Hepatocyte (in vitro differentiated cells): ENCODE measurements around the gene ACE. TPM values are rescaled to one million over a fixed set of nuclear protein-coding genes. Genes with fewer than 3 reads are reported as not detected.

ENCODE experiments used
- DNase-seq: peaks from one replicate; pipeline ENCODE4 v3.0.0-alpha.2; 2016; ENCODE audit warnings: low spot score
- H2AFZ ChIP-seq: fragments of 200-600 bp; sonication (generic); 2 replicates; pipeline ENCODE4 v1.6.0; 2016; ENCODE audit warnings: antibody characterized with exemption, mild to moderate bottlenecking
- H3K27ac ChIP-seq: fragments of 200-600 bp; sonication (generic); 2 replicates; pipeline ENCODE4 v1.5.1; 2016; ENCODE audit warnings: mild to moderate bottlenecking
- H3K27me3 ChIP-seq: fragments of 200-600 bp; sonication (generic); 2 replicates; pipeline ENCODE4 v1.6.1; 2016
- H3K36me3 ChIP-seq: fragments of 200-600 bp; sonication (generic); replicated peaks from 2 replicates; pipeline ENCODE4 v1.5.1; 2016; ENCODE audit warnings: low read depth; ENCODE audit not compliant: insufficient read depth
- H3K4me1 ChIP-seq: fragments of 200-600 bp; sonication (generic); 2 replicates; pipeline ENCODE4 v1.5.1; 2016; ENCODE audit warnings: mild to moderate bottlenecking, moderate library complexity; ENCODE audit not compliant: insufficient read depth
- H3K4me2 ChIP-seq: fragments of 200-600 bp; sonication (generic); 2 replicates; pipeline ENCODE4 v1.6.0; 2016
- H3K4me3 ChIP-seq: fragments of 200-600 bp; sonication (generic); 2 replicates; pipeline ENCODE4 v1.5.1; 2016; ENCODE audit warnings: mild to moderate bottlenecking
- H3K79me2 ChIP-seq: fragments of 200-600 bp; sonication (generic); 2 replicates; pipeline ENCODE4 v1.6.0; 2017; ENCODE audit warnings: mild to moderate bottlenecking
- H3K9me2 ChIP-seq: fragments of 200-600 bp; sonication (generic); replicated peaks from 2 replicates; pipeline ENCODE4 v1.6.0; 2017; ENCODE audit warnings: mild to moderate bottlenecking; ENCODE audit not compliant: insufficient read depth
- H3K9me3 ChIP-seq: fragments of 200-600 bp; sonication (generic); 2 replicates; pipeline ENCODE4 v1.5.1; 2016; ENCODE audit warnings: low read depth, mild to moderate bottlenecking
- H4K20me1 ChIP-seq: fragments of 200-600 bp; sonication (generic); 2 replicates; pipeline ENCODE4 v1.6.0; 2016; ENCODE audit warnings: mild to moderate bottlenecking; ENCODE audit not compliant: insufficient read depth, poor library complexity, severe bottlenecking
- EZH2 ChIP-seq: fragments of 200-600 bp; sonication (generic); IDR thresholded peaks from 2 replicates; pipeline ENCODE4 v1.6.1; 2016; ENCODE audit warnings: antibody characterized with exemption, mild to moderate bottlenecking, borderline replicate concordance
- EZH2phosphoT487 ChIP-seq: fragments of 200-600 bp; sonication (generic); IDR thresholded peaks from one replicate; pipeline ENCODE4 v1.6.1; 2018; ENCODE audit warnings: antibody characterized with exemption, mild to moderate bottlenecking, low read depth, moderate library complexity; ENCODE audit not compliant: unreplicated experiment, severe bottlenecking
- WGBS: methylation state at CpG from one replicate; pipeline ENCODE4 v1.1.6; 2016; ENCODE audit warnings: low lambda C conversion rate; ENCODE audit errors: missing lambda C conversion rate; 5-methylcytosine and 5-hydroxymethylcytosine counted together
- polyA plus RNA-seq: library from polyadenylated mRNA; unstranded; fragments of >200 nt; fragmentation: Nextera tagmentation; extraction: Ambion mirVana; gene quantifications from 2 replicates; pipeline ENCODE4 v1.2.1, GENCODE V29; 2016
- total RNA-seq: library from RNA; depleted of rRNA; stranded (reverse); fragments of >200 nt; gene quantifications from 2 replicates; pipeline ENCODE4 v1.2.3, GENCODE V29; 2014
- TF ChIP-seq, protein P1 (sequence below): fragments of 200-600 bp; sonication (generic); IDR thresholded peaks from 2 replicates; pipeline ENCODE4 v1.5.1; 2016; ENCODE audit warnings: antibody characterized with exemption, mild to moderate bottlenecking; ENCODE audit not compliant: poor library complexity

ACE gene
- total and polyA plus RNA-seq, 2 experiments from 2014 or later: 7.2 to 8.0 TPM

DNA sequence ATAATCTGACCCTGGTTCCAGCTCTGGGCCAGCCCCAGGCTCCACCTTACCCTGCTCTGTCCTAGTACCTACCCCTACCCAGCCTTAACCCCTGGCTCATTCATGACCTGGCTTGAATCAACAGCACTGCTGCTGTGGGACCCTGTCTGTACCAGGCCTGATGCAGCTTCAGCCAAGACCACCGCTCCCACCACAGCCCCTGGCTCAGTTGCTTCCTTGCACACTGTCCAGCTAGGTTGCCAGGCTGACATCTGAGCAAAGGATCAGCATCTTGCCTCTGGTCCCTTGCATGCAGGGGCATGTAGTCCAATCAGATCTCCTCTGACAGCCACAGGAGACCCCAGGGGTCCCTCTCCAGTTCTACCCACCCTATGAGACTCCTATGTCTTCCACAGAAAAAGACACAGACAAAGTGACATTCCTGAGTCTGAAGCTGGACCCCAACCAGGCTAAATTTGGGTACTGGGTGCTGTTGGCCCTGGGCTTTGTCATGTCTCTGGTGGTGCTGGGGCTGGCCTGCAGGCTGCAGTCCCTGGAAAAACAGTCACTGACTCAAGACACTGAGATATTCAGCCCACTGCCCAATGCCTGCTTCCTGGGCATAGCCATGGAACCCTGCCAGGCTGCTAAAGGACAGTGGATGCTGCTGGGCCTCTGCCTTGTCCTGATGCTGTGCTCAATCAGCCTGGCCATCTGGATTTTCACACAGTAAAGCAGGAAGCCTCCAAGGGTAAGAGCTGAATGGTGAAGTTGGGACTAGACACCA lies 42.4 kb downstream of the ACE start:
- DNase-seq: no peak
- H3K36me3 ChIP-seq: no peaks in the 10 kb centered on the region
- no peak overlapping the region for H3K4me2 ChIP-seq
- no peak overlapping the region for H2AFZ ChIP-seq
- no peak overlapping the region for H3K4me3 ChIP-seq
- no peaks in the 10 kb centered on the region for H3K9me2 ChIP-seq
- no peaks in the 10 kb centered on the region for H3K9me3 ChIP-seq
- no peaks in the 10 kb centered on the region for H4K20me1 ChIP-seq
- WGBS: 71% methylated on average over 1 of the region's 1 CpG
- peaks cover 3% of the 10 kb centered on the region for H3K4me1 ChIP-seq
- peaks cover 13% of the 10 kb centered on the region for H3K27me3 ChIP-seq
- TF ChIP-seq, protein P1, sequence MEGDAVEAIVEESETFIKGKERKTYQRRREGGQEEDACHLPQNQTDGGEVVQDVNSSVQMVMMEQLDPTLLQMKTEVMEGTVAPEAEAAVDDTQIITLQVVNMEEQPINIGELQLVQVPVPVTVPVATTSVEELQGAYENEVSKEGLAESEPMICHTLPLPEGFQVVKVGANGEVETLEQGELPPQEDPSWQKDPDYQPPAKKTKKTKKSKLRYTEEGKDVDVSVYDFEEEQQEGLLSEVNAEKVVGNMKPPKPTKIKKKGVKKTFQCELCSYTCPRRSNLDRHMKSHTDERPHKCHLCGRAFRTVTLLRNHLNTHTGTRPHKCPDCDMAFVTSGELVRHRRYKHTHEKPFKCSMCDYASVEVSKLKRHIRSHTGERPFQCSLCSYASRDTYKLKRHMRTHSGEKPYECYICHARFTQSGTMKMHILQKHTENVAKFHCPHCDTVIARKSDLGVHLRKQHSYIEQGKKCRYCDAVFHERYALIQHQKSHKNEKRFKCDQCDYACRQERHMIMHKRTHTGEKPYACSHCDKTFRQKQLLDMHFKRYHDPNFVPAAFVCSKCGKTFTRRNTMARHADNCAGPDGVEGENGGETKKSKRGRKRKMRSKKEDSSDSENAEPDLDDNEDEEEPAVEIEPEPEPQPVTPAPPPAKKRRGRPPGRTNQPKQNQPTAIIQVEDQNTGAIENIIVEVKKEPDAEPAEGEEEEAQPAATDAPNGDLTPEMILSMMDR: no peak
- TF ChIP-seq EZH2 (no peak), EZH2phosphoT487 (no peak)
- H3K79me2 ChIP-seq: no peaks in the 10 kb centered on the region
- peak overlapping the region; percentile 25 for H3K27ac ChIP-seq

DNA sequence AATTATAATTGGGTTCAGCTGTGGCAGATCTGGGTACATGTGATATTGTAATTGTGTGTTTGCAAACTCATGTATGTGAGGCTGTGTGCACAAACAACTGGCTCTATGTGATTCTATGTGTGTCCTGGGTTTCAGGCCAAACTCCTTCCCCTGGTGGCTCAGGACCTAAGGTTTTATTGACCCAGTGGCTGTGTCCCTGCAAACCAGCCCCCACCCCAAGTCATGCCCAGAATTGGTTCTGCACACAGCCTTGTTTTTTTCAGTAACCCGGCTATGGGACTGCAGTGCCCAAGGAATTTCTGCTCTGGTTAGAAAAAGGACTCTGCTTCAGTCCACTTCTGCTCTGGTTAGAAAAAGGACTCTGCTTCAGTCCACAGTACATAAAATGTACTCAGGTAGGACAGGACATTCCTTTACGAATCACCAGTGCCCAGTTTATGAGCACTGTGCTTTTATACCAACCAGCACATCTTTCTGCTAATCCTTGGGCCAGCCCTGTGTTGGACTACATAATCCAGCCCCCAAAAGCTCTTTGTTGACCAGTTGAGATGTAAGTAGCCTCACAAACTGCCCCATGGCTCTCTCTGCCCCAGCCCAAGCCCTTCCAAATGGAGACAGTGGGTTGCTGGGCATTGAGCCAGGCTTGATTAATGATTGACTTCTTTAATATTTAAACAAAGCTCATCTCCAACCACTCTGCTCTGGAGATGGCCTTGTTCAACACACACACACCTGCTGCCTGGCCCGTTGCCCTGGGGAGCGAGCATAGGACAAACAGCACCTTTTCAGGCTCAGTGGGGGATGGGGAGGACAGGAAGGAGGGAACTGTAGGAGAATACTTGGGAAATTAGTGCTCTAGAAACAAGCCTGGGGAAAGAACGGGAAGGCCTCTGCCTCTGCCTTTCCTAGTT lies 43.4 kb downstream of the ACE start:
- Histone ChIP-seq H3K4me1 (peaks cover 3% of the 10 kb centered on the region), H3K27me3 (peaks cover 16% of the 10 kb centered on the region), H4K20me1 (no peaks in the 10 kb centered on the region), H3K4me2 (peak overlapping the region; percentile 24), H3K79me2 (no peaks in the 10 kb centered on the region), H3K9me3 (no peaks in the 10 kb centered on the region), H2AFZ (no peak overlapping the region), H3K4me3 (no peak overlapping the region), H3K27ac (peak overlapping the region; percentile 25), H3K36me3 (no peaks in the 10 kb centered on the region), H3K9me2 (no peaks in the 10 kb centered on the region)
- WGBS: 42% methylated on average over 5 of the region's 5 CpGs
- DNase-seq: peak; percentile 78
- TF ChIP-seq, protein P1: no peak
- TF ChIP-seq EZH2phosphoT487 (no peak), EZH2 (no peak)

DNA sequence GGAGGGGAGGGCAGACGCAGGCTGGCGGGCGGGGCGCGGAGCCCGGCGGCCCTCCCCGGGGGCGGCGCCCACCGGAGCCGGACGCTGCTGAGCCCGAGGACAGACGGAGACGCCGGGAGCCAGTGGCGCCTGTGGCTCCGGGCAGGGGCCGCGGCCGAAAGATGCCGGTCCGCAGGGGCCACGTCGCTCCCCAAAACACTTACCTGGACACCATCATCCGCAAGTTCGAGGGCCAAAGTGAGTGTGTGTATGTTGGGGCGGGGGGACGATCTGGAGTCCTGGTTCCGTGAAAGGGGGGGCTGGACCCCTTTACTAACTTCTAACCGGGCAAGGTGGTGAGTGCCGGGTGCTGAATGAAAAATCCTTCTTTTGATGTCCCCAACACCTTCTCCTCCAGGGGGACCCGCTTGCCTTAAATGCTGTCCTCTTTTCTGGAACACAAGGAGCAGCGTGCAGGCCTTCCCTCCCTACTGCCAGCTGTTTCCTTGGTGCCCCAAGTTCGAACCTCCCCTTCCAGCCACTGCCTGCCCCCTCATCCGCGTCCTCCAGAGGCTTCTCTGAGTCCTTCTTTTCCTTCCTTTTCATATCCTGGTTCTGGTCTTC lies 46.5 kb downstream of the ACE start, which contains the start of gene KCNH6:
Gene KCNH6, plus strand, starts transcription at position 106 of the 603 bp plus-strand sequence. Its CDS starts 56 bp downstream, at position 162.
- Histone ChIP-seq H3K4me2 (peak within 1 kb of the TSS; percentile 86), H2AFZ (no peak within 1 kb of the TSS)

More for the DNA sequence above, 46.5 kb downstream of the ACE start, which contains the start of gene KCNH6:
- peaks cover 3% of the 10 kb centered on the region for H3K4me1 ChIP-seq
- no peaks in the 10 kb centered on the region for H3K36me3 ChIP-seq
- WGBS: 30% methylated on average over 9 of the region's 38 CpGs
- no peak for DNase-seq
- no peak within 1 kb of the TSS for H3K27ac ChIP-seq
- TF ChIP-seq, protein P1: no peak
- TF ChIP-seq EZH2 (no peak), EZH2phosphoT487 (no peak)
- peaks cover 22% of the 10 kb centered on the region for H3K27me3 ChIP-seq
- H3K9me3 ChIP-seq: no peaks in the 10 kb centered on the region
- no peaks in the 10 kb centered on the region for H4K20me1 ChIP-seq
- no peak within 1 kb of the TSS for H3K4me3 ChIP-seq
- no peaks in the 10 kb centered on the region for H3K9me2 ChIP-seq
- no peaks in the 10 kb centered on the region for H3K79me2 ChIP-seq
